ENCODE measurements around the gene GTF2F2. TPM values are rescaled to one million over a fixed set of nuclear protein-coding genes. Genes with fewer than 3 reads are reported as not detected.
A peak's percentile ranks its signal among the peaks of the same experiment; 100 is the strongest.

GTF2F2 gene
- polyA plus RNA-seq, 2 of the 4 experiments (the other 2 are of a cell fraction) = 21.0 to 30.0 TPM

DNA sequence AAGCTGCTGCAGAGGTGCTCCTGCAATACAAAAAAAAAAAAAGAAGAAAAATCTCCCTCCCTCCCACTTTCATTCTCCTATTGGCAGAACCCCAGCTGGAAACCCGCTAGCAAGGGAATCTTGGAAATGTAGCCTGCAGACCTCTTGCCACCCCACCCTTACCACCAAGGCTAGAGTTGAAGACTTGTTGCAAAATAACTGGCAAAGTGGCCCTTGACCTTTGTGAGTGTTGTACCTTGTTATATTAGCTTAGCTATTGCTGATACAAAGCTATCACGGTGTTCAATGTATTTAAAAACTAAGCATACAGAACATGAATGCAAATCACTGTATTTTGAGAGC lies 138.0 kb downstream of the GTF2F2 start:
- POLR2A ChIA-PET = interaction anchor here (0.6 kb wide), 1 partner anchor 67 kb away, joined by 4 read pairs; no protein-coding TSS in a partner anchor

DNA sequence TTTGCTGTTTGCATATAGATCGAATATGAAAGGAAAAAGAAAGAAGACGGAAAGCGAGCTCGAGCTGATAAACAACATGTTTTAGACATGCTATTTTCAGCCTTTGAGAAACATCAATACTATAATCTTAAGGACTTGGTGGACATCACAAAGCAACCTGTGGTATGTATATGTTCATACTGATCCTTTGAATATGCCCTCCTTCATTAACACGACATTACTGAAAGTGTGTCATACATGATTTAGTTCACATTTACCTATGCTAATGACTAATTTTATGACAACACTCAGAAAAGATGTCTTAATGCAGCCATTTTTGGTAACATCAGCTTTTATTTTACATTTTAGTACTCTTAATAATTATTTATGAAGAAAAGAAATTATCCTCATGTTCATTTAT lies 146.9 kb downstream of the GTF2F2 start:
- TF ChIP-seq, protein P1, sequence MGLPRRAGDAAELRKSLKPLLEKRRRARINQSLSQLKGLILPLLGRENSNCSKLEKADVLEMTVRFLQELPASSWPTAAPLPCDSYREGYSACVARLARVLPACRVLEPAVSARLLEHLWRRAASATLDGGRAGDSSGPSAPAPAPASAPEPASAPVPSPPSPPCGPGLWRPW (IDR thresholded peaks at IDR 0.05) = no peak
- H3K4me2 ChIP-seq = no peak overlapping the region
- FAIRE-seq (no peak), DNase-seq (ENCODE audit: low read depth in 1 of 2, low spot score in 1 of 2) (no peak), ATAC-seq (no peak)
- ChIA-PET CTCF (interaction anchor here (0.7 kb wide), 1 partner anchor 220 kb away, joined by 4 read pairs; no protein-coding TSS in a partner anchor), POLR2A (no interaction called here)
- no peaks in the 10 kb centered on the region for H3K9me3 ChIP-seq
- no peaks in the 10 kb centered on the region for H3K4me1 ChIP-seq
- no peak overlapping the region for H3K4me3 ChIP-seq
- WGBS (ENCODE audit: missing lambda C conversion rate) = 87% methylated on average over 5 of the region's 5 CpGs
- no peak overlapping the region for H3K27ac ChIP-seq

More for the DNA sequence above, 138.0 kb downstream of the GTF2F2 start:
- H3K4me3 ChIP-seq = no peak overlapping the region
- FAIRE-seq (no peak), ATAC-seq (no peak), DNase-seq (ENCODE audit: low read depth in 1 of 2, low spot score in 1 of 2) (no peak)
- CTCF ChIA-PET = interaction anchor here (0.8 kb wide), 1 partner anchor 31 kb away, joined by 3 read pairs; no protein-coding TSS in a partner anchor
- no peaks in the 10 kb centered on the region for H3K9me3 ChIP-seq
- H3K4me2 ChIP-seq = peak overlapping the region; percentile 54
- peaks cover 34% of the 10 kb centered on the region for H3K4me1 ChIP-seq
- 76% methylated on average over 2 of the region's 2 CpGs for WGBS (ENCODE audit: missing lambda C conversion rate)
- TF ChIP-seq CHD2 (IDR thresholded peaks at IDR 0.05; ENCODE audit: low read length, partially characterized antibody) (no peak), BCL3 (IDR thresholded peaks at IDR 0.05) (no peak), RAD21 (conservative IDR thresholded peaks at IDR 0.05 in 1 of 2, IDR thresholded peaks at IDR 0.05 in 1 of 2) (no peak), SREBF2 (IDR thresholded peaks at IDR 0.05) (no peak), NPAS2 (CRISPR knock-in tag; IDR thresholded peaks at IDR 0.05; ENCODE audit: borderline replicate concordance) (no peak), NFE2L2 (conservative IDR thresholded peaks at IDR 0.05; ENCODE audit: low read length) (no peak)
- TF ChIP-seq, protein P2, sequence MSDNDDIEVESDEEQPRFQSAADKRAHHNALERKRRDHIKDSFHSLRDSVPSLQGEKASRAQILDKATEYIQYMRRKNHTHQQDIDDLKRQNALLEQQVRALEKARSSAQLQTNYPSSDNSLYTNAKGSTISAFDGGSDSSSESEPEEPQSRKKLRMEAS (IDR thresholded peaks at IDR 0.05) = no peak
- TF ChIP-seq, protein P3, sequence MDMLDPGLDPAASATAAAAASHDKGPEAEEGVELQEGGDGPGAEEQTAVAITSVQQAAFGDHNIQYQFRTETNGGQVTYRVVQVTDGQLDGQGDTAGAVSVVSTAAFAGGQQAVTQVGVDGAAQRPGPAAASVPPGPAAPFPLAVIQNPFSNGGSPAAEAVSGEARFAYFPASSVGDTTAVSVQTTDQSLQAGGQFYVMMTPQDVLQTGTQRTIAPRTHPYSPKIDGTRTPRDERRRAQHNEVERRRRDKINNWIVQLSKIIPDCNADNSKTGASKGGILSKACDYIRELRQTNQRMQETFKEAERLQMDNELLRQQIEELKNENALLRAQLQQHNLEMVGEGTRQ (IDR thresholded peaks at IDR 0.05) = no peak
- TF ChIP-seq, protein P4, sequence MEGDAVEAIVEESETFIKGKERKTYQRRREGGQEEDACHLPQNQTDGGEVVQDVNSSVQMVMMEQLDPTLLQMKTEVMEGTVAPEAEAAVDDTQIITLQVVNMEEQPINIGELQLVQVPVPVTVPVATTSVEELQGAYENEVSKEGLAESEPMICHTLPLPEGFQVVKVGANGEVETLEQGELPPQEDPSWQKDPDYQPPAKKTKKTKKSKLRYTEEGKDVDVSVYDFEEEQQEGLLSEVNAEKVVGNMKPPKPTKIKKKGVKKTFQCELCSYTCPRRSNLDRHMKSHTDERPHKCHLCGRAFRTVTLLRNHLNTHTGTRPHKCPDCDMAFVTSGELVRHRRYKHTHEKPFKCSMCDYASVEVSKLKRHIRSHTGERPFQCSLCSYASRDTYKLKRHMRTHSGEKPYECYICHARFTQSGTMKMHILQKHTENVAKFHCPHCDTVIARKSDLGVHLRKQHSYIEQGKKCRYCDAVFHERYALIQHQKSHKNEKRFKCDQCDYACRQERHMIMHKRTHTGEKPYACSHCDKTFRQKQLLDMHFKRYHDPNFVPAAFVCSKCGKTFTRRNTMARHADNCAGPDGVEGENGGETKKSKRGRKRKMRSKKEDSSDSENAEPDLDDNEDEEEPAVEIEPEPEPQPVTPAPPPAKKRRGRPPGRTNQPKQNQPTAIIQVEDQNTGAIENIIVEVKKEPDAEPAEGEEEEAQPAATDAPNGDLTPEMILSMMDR (IDR thresholded peaks at IDR 0.05) = no peak
- H3K27ac ChIP-seq = peak overlapping the region in 1 of 2 experiments; percentile 54; a peak in 1 of 6 replicates

GRCh38 chr13:45269204-45269603 lies 148.9 kb downstream of the GTF2F2 start:
- ATAC-seq = no peak
- POLR2A ChIA-PET = no interaction called here

More at GRCh38 chr13:45269204-45269603, 148.9 kb downstream of the GTF2F2 start:
- Histone ChIP-seq H3K27ac (no peak overlapping the region), H3K4me3 (no peak overlapping the region), H3K9me3 (no peaks in the 10 kb centered on the region), H3K4me2 (no peak overlapping the region), H3K4me1 (no peaks in the 10 kb centered on the region)
- FAIRE-seq = no peak
- 83% methylated on average over 2 of the region's 2 CpGs for WGBS (ENCODE audit: missing lambda C conversion rate)
- CTCF ChIA-PET = interaction anchor here (1.0 to 2.1 kb wide), 3 partner anchors 12 to 225 kb away, joined by 3 to 7 read pairs (median 4); no protein-coding TSS in a partner anchor
- TF ChIP-seq POLR2AphosphoS2 (conservative IDR thresholded peaks at IDR 0.05; ENCODE audit: low read length) (no peak), ZFP36 (IDR thresholded peaks at IDR 0.05; ENCODE audit: borderline replicate concordance, partially characterized antibody) (no peak), FOSL2 (IDR thresholded peaks at IDR 0.05) (no peak), FOSL2 (CRISPR knock-in tag; IDR thresholded peaks at IDR 0.05) (no peak), PHF8 (IDR thresholded peaks at IDR 0.05; ENCODE audit: borderline replicate concordance, low read depth) (no peak), MAFK (IDR thresholded peaks at IDR 0.05; ENCODE audit: partially characterized antibody) (no peak), EHMT2 (IDR thresholded peaks at IDR 0.05; ENCODE audit: low read depth) (no peak), NPAS2 (CRISPR knock-in tag; IDR thresholded peaks at IDR 0.05; ENCODE audit: borderline replicate concordance) (no peak), BCL3 (IDR thresholded peaks at IDR 0.05) (no peak), EHF (CRISPR knock-in tag; IDR thresholded peaks at IDR 0.05) (no peak), RCOR1 (IDR thresholded peaks at IDR 0.05; ENCODE audit: low read depth, low read length) (no peak), HDAC2 (IDR thresholded peaks at IDR 0.05) (no peak), CEBPB (IDR thresholded peaks at IDR 0.05) (no peak)
- TF ChIP-seq, protein P5, sequence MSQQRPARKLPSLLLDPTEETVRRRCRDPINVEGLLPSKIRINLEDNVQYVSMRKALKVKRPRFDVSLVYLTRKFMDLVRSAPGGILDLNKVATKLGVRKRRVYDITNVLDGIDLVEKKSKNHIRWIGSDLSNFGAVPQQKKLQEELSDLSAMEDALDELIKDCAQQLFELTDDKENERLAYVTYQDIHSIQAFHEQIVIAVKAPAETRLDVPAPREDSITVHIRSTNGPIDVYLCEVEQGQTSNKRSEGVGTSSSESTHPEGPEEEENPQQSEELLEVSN (IDR thresholded peaks at IDR 0.05; ENCODE audit: borderline replicate concordance, low read depth) = no peak
- DNase-seq (ENCODE audit: low read depth in 1 of 2, low spot score in 1 of 2) = no peak

Data from A549 (cell line).